ENCODE measurements around the gene LUC7L2. TPM values are rescaled to one million over a fixed set of nuclear protein-coding genes. Genes with fewer than 3 reads are reported as not detected.

LUC7L2 gene
- total RNA-seq, 1 experiment from 2014 or later = 145 TPM

DNA sequence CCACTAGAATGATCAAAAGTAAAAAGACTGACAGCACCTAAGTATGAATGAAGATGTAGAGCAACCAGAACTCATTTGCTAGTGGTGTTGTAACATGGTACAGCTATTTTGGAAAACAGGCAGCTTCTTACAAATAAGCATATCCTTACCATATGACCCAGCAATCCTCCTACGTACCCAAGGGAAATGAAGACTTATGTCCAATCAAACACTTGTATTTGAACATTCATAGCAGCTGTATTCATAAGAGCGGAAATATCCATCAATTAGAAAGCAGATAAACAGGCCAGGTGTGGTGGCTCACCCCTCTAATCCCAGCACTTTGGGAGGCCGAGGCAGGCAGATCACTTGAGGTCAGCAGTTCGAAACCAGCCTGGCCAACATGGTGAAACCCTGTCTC, 70.7 kb downstream of the LUC7L2 start:
- TF ChIP-seq, protein P1, sequence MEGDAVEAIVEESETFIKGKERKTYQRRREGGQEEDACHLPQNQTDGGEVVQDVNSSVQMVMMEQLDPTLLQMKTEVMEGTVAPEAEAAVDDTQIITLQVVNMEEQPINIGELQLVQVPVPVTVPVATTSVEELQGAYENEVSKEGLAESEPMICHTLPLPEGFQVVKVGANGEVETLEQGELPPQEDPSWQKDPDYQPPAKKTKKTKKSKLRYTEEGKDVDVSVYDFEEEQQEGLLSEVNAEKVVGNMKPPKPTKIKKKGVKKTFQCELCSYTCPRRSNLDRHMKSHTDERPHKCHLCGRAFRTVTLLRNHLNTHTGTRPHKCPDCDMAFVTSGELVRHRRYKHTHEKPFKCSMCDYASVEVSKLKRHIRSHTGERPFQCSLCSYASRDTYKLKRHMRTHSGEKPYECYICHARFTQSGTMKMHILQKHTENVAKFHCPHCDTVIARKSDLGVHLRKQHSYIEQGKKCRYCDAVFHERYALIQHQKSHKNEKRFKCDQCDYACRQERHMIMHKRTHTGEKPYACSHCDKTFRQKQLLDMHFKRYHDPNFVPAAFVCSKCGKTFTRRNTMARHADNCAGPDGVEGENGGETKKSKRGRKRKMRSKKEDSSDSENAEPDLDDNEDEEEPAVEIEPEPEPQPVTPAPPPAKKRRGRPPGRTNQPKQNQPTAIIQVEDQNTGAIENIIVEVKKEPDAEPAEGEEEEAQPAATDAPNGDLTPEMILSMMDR (IDR thresholded peaks at IDR 0.05; ENCODE audit: unreplicated experiment) = no peak
- no peaks in the 10 kb centered on the region for H3K27me3 Mint-ChIP-seq (ENCODE audit: insufficient read depth, unreplicated experiment)
- DNase-seq (ENCODE audit: unreplicated experiment) = no peak
- POLR2A ChIA-PET = interaction anchor here (0.7 to 1.5 kb wide), 3 partner anchors 12 to 60 kb away, joined by 3 to 5 read pairs (median 3); no protein-coding TSS in a partner anchor
- no TSS peak for BruUV-seq (replicated peaks)
- H3K4me3 Mint-ChIP-seq (ENCODE audit: unreplicated experiment) = no peak overlapping the region
- H3K27ac Mint-ChIP-seq (ENCODE audit: low read depth, unreplicated experiment) = no peak overlapping the region
- CTCF ChIA-PET = interaction anchor here (1.5 kb wide), 1 partner anchor 68 kb away, joined by 5 read pairs; no protein-coding TSS in a partner anchor
- peaks cover 41% of the 10 kb centered on the region for H3K36me3 Mint-ChIP-seq (ENCODE audit: insufficient read depth, unreplicated experiment)
- no peaks in the 10 kb centered on the region for H3K4me1 Mint-ChIP-seq (ENCODE audit: insufficient read depth, unreplicated experiment)
- intact Hi-C loops (cut with micrococcal nuclease) = no loop called here
- no peaks in the 10 kb centered on the region for H3K9me3 Mint-ChIP-seq (ENCODE audit: unreplicated experiment)

DNA sequence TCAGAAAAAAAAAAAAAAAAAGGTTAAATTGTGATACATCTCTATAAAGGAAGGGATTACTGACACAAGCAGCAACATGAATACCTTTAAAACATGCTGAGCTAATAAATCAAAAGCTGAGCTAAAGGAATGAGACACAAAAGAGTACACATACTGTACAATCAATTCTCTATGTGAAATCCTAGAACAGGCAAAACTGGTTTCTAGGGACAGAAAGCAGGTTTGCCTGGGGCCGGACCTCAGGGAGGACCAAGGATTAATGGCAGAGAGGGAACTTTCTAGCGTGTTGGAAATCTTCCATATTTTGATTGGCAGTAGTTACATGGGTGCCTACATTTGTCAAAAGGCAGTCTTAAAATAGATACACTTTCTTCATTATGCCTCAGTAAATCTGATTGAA, 71.3 kb downstream of the LUC7L2 start:
- H3K4me1 Mint-ChIP-seq (ENCODE audit: insufficient read depth, unreplicated experiment) = no peaks in the 10 kb centered on the region
- H3K27me3 Mint-ChIP-seq (ENCODE audit: insufficient read depth, unreplicated experiment) = no peaks in the 10 kb centered on the region
- no peak for DNase-seq (ENCODE audit: unreplicated experiment)
- no peaks in the 10 kb centered on the region for H3K9me3 Mint-ChIP-seq (ENCODE audit: unreplicated experiment)
- no TSS peak for BruUV-seq (replicated peaks)
- intact Hi-C loops (cut with micrococcal nuclease) = no loop called here
- ChIA-PET POLR2A (interaction anchor here (0.7 to 1.5 kb wide), 4 partner anchors 9 to 443 kb away, joined by 3 to 5 read pairs (median 4); no protein-coding TSS in a partner anchor), CTCF (interaction anchor here (0.5 to 1.5 kb wide), 7 partner anchors 11 to 381 kb away, joined by 3 to 5 read pairs (median 4); no protein-coding TSS in a partner anchor)
- TF ChIP-seq, protein P1 (IDR thresholded peaks at IDR 0.05; ENCODE audit: unreplicated experiment) = no peak
- H3K4me3 Mint-ChIP-seq (ENCODE audit: unreplicated experiment) = no peak overlapping the region
- no peak overlapping the region for H3K27ac Mint-ChIP-seq (ENCODE audit: low read depth, unreplicated experiment)
- H3K36me3 Mint-ChIP-seq (ENCODE audit: insufficient read depth, unreplicated experiment) = peaks cover 35% of the 10 kb centered on the region

DNA sequence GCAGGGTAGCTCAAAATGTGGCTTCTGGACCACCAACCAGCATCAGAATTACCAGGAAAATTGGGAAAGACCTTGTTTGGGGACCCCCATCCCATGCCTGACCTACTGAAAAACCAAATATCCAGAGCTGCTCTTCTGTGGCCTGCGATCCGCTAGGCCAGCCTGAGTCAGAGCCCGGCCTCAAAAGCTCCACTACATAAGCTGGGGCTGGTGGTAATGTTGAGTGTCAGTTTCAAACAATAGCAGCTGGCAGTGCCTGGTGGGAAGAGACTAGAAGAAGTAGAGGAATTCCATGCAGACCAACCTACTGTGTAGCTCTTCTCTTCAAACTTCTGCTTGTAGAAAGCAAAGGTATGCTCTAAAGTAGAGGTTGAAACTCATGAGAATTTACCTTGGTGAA, 71.8 kb downstream of the LUC7L2 start:
- ChIA-PET CTCF (interaction anchor here (0.5 to 1.5 kb wide), 8 partner anchors 11 to 382 kb away, joined by 3 to 6 read pairs (median 4); no protein-coding TSS in a partner anchor), POLR2A (interaction anchor here (0.6 to 1.5 kb wide), 5 partner anchors 9 to 443 kb away, joined by 3 to 5 read pairs (median 3); no protein-coding TSS in a partner anchor)
- Mint-ChIP-seq H3K27ac (ENCODE audit: low read depth, unreplicated experiment) (no peak overlapping the region), H3K9me3 (ENCODE audit: unreplicated experiment) (no peaks in the 10 kb centered on the region), H3K36me3 (ENCODE audit: insufficient read depth, unreplicated experiment) (peaks cover 31% of the 10 kb centered on the region), H3K4me3 (ENCODE audit: unreplicated experiment) (no peak overlapping the region), H3K4me1 (ENCODE audit: insufficient read depth, unreplicated experiment) (no peaks in the 10 kb centered on the region), H3K27me3 (ENCODE audit: insufficient read depth, unreplicated experiment) (no peaks in the 10 kb centered on the region)
- intact Hi-C loops (cut with micrococcal nuclease) = no loop called here
- BruUV-seq (replicated peaks) = no TSS peak
- TF ChIP-seq, protein P1 (IDR thresholded peaks at IDR 0.05; ENCODE audit: unreplicated experiment) = no peak
- DNase-seq (ENCODE audit: unreplicated experiment) = no peak

DNA sequence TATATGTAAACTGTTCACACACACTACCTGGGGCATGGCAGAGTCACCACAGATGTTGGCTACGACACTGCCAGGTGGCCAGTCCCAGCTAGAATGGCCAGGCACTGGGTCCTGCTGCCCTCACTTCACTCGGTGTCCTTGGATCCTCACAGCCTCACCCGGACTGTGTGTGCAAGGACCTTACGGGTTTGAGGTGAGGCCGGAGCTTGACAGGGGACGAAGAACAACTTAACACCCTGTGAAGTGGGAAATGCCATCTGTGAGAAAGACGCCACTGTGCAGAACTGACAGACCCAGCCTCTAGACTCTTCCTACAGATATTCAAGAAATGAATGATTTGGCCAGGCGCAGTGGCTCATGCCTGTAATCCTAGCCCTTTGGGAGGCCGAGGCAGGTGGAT, 77.1 kb downstream of the LUC7L2 start:
- POLR2A ChIA-PET = interaction anchor here (1.2 kb wide), 1 partner anchor 15 kb away, joined by 3 read pairs; no protein-coding TSS in a partner anchor
- intact Hi-C loops (cut with micrococcal nuclease) = no loop called here
- DNase-seq (ENCODE audit: unreplicated experiment) = no peak
- Mint-ChIP-seq H3K4me3 (ENCODE audit: unreplicated experiment) (no peak overlapping the region), H3K27ac (ENCODE audit: low read depth, unreplicated experiment) (no peak overlapping the region), H3K36me3 (ENCODE audit: insufficient read depth, unreplicated experiment) (peaks cover 8% of the 10 kb centered on the region), H3K27me3 (ENCODE audit: insufficient read depth, unreplicated experiment) (no peaks in the 10 kb centered on the region), H3K9me3 (ENCODE audit: unreplicated experiment) (no peaks in the 10 kb centered on the region), H3K4me1 (ENCODE audit: insufficient read depth, unreplicated experiment) (peaks cover 6% of the 10 kb centered on the region)
- TF ChIP-seq, protein P1 (IDR thresholded peaks at IDR 0.05; ENCODE audit: unreplicated experiment) = no peak
- CTCF ChIA-PET = interaction anchor here (0.6 to 2.8 kb wide), 2 partner anchors 11 to 58 kb away, joined by 3 to 6 read pairs; no protein-coding TSS in a partner anchor
- BruUV-seq (replicated peaks) = no TSS peak
